Activated CD4-positive, CD25-positive, alpha-beta regulatory T cell treated with anti-CD3 and anti-CD28 coated beads, Interleukin-2, amount 50 U/mL, for 16 hours (primary cell): ENCODE results near the gene ROBO1.
"Not testable (repeated sequence)": the region's sequence is repeated elsewhere in the genome, so short reads cannot be mapped to it uniquely, and the experiment has no call there.

Experiments
- DNase-seq: peaks from one replicate; pipeline ENCODE4 v3.0.0-alpha.2; 2020; ENCODE audit warnings: low read depth, low spot score

ROBO1 gene

DNA sequence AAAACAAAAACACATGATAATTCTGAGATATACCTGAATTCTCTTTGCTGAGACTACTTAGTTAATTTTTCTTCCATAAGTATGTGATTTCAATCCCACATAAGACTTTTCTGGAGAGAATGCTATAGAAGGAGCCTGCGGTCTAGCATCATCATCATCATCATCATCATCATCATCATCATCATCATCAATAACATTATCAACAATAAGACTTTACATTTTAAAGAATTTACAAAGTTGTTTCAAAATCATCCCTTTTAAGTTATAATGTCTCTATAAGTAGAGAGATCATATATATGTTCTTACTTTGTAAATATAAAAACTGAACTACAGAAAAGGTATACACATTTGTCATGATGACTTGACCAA, 965.3 kb downstream of the ROBO1 start:
- no peak for DNase-seq

GRCh38 chr3:78801926-78802561, 965.8 kb downstream of the ROBO1 start:
- DNase-seq: no peak

GRCh38 chr3:78799681-78800080, 968.1 kb downstream of the ROBO1 start:
- no peak for DNase-seq

DNA sequence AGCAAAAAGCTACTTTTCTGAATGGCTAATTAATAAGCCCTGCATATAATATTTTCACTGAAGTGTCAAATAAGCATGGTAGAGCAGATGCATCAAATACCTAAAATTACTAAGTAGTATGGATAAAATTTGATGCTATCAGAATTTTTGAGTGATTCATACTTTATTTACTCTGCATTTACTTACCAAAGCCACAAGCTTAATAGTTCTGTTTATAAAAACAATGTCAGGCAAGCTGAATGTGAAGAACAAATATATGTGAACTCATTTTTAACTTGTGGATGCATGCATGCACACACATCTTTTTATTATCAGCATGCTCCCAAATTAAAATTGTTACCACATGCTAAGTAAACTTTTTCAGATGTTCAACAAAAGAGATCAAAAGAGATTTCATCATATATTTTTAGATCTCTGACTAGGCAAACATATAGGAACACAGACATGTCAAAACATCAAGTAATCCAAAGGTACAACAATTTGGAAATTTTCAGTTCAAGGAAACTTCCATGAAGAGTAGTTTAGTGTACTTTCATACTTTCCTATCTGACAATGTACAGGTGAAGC, 969.4 kb downstream of the ROBO1 start:
- no peak for DNase-seq

DNA sequence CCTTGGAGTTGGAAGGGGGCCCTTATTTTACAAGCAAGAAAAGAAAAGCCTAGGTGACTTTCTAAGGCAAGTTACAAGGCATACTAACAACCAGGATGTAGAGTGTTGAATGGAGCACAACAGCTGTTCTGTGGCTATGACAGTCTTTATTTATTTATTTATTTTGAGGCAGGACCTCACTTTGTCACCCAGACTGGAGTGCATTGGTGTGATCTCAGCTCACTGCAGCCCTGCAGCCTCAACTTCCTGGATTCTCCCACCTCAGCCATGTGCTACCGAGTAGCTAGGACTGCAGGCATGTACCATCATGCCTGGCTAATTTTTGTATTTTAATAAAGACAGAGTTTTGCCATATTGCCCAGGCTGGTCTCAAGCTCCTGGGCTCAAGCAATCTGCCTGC, 973.4 kb downstream of the ROBO1 start:
- DNase-seq: no peak

GRCh38 chr3:78792733-78793132, 975.1 kb downstream of the ROBO1 start:
- DNase-seq: no peak

DNA sequence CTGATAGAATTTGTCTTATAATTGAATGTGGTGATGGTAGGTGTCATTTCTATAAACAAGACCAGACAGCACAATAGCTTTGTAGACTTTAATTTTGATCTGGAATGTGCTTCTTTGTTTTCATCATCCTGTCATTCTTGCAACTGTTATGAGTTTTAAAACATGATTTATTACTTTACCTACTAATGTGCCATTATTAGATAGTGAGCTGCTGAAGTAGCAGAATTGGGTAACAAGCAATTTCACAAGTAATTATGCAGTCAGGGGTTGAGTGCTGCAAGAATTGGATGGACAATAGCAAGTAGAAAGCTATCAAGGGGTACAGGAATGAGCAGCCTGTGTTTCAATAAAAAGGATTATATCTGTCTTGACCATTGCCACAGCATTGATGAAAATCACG, 975.6 kb downstream of the ROBO1 start:
- DNase-seq: no peak

DNA sequence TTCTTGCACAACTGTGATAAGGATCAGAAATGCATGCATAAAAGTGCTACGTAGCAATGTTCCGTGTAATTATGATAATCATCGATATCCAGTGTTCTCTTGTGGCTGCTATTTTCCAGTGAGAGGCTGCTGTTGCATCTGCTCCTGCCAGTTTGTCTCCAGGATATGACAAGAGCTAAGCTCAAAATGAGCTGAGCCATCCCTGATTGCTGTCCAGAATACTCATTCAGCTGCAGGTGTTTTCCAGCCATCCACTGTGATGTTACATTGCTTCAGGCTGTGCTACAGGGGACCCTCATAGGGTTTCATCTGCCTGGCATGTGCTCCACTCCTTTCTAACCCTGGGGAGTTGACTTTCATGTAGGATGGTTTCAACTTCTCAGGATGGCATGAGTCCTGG, 976.0 kb downstream of the ROBO1 start:
- DNase-seq: no peak

GRCh38 chr3:78788839-78789238, 979.0 kb downstream of the ROBO1 start:
- DNase-seq: no peak

DNA sequence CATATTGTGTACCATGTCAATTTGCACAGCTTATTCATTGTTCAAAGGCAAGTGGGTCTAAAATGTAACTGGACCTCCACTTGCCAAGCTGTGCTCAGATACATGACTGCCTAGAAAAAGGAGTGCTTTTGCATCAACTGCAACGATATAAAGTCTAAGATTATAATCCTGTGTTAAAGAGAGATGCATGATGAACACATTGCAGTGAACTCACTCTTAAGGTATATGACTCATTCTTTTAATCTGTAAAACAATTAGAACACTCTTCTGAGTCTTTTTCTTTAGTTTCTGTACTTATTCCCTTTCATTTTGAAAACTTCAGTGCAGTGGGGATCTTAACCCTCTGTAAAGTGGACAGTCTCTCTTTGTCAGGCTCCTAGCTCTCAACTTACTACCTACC, 982.8 kb downstream of the ROBO1 start:
- DNase-seq: no peak

DNA sequence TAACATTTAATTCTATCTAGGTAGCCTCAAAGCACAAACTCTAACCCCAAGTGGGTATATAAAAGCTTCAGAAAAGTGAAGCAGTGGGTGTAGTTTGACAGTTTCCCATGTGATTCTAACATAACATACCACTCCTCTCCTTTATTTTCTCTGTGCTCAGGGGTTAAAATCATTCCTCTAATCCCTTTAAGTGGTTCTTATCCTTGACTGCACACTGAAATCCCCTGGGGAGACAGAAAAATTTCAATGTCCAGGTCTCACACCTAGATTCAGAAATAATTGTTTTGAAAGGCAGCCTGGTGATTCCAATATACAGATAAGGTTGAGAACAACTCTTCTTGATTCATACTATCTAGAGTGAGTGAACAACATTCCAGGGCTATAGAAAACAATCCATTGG, 986.4 kb downstream of the ROBO1 start:
- DNase-seq: no peak

GRCh38 chr3:78765671-78766485, 1001.9 kb downstream of the ROBO1 start:
- no peak for DNase-seq

DNA sequence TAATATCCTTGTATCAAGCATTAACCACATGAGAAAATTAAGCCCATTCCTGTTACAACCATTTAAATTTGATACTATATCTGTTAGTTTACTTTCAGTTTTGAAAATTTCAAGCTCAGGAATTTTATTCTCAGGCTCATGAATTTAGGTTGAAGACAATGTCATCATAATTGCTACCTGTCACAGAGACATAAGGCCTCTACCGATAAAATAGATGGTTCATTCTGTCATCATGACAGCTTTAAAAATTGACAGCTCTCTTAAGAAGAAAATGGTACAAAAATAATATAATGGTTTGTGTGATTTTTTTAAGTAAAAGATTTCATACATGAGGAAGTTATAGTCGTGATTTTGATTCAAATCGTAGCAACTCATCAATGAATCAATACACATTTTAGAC, 1003.2 kb downstream of the ROBO1 start:
- DNase-seq: no peak

GRCh38 chr3:78762121-78762520, 1005.7 kb downstream of the ROBO1 start:
- no peak for DNase-seq

DNA sequence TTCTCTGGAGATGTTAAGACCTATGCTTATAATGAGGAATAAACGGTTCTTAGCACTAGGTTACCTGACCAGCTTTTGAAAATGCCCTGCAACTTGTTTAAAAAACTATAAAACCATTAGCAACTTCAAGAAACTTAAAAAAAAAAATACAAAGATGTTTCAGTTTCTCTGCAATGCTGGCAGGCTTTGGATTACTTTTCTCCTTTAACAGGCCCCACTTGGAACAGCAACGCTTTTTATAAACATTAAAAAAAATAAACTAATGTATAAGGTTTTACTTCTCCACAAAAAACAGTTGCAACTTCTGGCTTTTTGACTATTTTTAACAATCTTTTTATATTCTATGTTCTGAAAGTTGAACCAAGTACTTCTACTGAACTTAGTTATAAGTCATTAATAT, 1006.7 kb downstream of the ROBO1 start:
- no peak for DNase-seq

DNA sequence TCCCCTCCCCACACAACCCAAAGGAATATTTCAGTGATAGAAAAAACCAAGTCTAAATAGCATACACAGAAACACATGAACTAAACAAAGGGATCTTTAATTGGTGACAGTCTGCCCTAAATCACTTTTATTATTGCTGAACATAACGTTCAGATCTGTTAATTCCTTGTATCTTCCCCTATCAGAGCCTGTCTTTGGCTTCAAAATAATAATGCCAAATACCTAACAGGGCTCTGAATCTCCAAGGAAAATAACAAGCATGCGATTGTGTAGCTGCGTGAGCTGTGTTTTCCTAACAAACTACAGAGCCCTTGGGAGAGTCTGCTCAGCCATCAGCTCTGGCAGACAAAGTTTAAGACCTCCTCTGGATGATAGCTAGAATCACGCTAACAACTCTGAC, 1010.1 kb downstream of the ROBO1 start:
- no peak for DNase-seq

- no peak for DNase-seq
These were observed 1013.6 kb downstream of the ROBO1 start for GRCh38 chr3:78754066-78754743.

DNA sequence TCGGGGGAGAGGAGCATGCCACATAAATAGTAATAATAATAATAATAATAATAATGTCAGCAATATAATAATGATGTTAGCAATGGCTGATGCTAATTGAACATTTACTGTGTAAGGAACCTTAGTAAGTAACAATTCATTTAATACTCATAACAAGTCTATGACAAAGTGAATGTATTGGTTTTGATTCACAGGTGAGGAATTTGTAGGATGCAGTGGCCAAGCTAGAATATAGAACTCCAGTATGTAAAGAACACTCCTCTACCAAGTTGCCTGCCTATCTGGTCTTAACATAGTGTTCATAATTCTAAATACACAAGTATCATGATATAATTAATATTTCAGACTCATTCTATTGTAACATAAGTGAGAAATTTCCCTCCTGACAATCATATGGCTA, 1016.5 kb downstream of the ROBO1 start:
- no peak for DNase-seq

DNA sequence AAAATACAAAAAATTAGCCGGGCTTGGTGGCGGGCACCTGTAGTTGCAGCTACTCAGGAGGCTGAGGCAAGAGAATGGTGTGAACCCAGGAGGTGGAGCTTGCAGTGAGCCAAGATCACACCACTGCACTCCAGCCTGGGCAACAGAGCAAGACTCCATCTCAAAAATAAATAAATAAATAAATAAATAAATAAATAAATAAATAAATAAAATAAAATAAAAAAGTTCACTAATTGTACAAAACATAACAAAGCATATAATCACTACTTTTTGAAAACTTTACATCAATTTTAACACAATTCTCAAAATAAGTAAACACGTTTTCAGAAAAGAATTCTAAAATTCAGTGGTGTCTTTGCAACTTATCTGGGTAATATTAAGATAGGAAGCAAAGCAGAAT, 1017.5 kb downstream of the ROBO1 start:
- not testable (repeated sequence) for DNase-seq

DNA sequence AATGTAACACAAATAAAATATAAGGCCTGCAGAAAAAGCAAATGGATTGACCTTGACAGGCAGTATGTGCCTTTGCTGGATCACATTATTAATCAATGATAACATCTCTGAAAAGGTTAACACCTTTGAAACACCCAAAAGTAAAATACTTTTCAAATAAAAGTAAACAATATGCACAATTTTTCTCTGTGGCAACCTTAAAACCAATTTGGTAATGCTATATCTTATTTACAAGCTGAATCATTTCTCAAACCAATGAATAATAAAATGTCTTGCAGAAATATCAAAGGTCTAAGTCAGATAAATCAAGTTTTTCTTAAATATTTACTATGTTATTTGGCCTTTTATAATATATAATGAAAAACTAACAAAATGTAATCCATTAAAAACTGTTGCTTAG, 1018.7 kb downstream of the ROBO1 start:
- DNase-seq: no peak

- DNase-seq: no peak
These were observed 1022.0 kb downstream of the ROBO1 start for GRCh38 chr3:78745847-78746246.

GRCh38 chr3:78742491-78742890, 1025.3 kb downstream of the ROBO1 start:
- no peak for DNase-seq

DNA sequence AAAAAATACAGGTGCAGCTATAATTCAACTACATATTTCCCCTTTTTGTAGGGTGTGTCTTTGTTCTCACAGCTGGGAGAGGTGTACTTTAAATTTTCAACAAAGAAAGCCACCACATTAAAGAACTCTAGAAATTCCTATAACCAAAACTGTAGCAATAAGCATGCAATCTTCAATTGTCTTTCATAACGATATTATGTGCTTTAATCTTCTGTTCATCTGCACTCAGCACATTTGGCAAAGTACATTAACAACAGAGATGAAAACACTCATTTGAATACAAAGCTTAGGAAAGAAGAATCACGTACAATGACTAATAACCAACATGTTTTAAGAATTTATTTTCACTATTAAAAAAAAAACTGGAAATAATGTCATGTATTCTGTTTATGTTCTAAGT, 1025.8 kb downstream of the ROBO1 start:
- no peak for DNase-seq
